HG03457 (cell line): ENCODE data around the gene SNX25.
"Not testable (repeated sequence)": the region's sequence is repeated elsewhere in the genome, so short reads cannot be mapped to it uniquely, and the experiment has no call there.

ENCODE experiments used
- ATAC-seq: cut with Tn5 transposase; IDR thresholded peaks from one replicate; pipeline ENCODE4 v1.9.1; 2021; ENCODE audit warnings: moderate number of reproducible peaks; ENCODE audit not compliant: unreplicated experiment

SNX25 gene

GRCh38 chr4:185204238-185204910, 5.0 kb upstream of the SNX25 start:
- no peak for ATAC-seq

GRCh38 chr4:185205073-185205472, 4.3 kb upstream of the SNX25 start:
- ATAC-seq = not testable (repeated sequence)

- no peak for ATAC-seq
Measured at GRCh38 chr4:185205697-185206342, 3.6 kb upstream of the SNX25 start.

GRCh38 chr4:185207466-185207865, 1.9 kb upstream of the SNX25 start:
- ATAC-seq = no peak

- ATAC-seq = peak; percentile 10
Measured at GRCh38 chr4:185209852-185210101, 379 bp downstream of the SNX25 start.

- ATAC-seq = peak; percentile 10
Measured at GRCh38 chr4:185210102-185210981, 944 bp downstream of the SNX25 start.

GRCh38 chr4:185211035-185211434, 1.6 kb downstream of the SNX25 start:
- no peak for ATAC-seq

GRCh38 chr4:185211641-185212040, 2.2 kb downstream of the SNX25 start:
- no peak for ATAC-seq

GRCh38 chr4:185212581-185212980, 3.2 kb downstream of the SNX25 start:
- no peak for ATAC-seq

GRCh38 chr4:185213877-185214276, 4.5 kb downstream of the SNX25 start:
- ATAC-seq = peak; percentile 46

- no peak for ATAC-seq
Measured at GRCh38 chr4:185215261-185215660, 5.9 kb downstream of the SNX25 start.

- ATAC-seq = no peak
Measured at GRCh38 chr4:185217408-185217975, 8.1 kb downstream of the SNX25 start.

GRCh38 chr4:185218312-185218711, 8.9 kb downstream of the SNX25 start:
- ATAC-seq = no peak

GRCh38 chr4:185219551-185220344, 10.3 kb downstream of the SNX25 start:
- peak; percentile 50 for ATAC-seq

- no peak for ATAC-seq
Measured at GRCh38 chr4:185221491-185221890, 12.1 kb downstream of the SNX25 start.

GRCh38 chr4:185221912-185222311, 12.5 kb downstream of the SNX25 start:
- no peak for ATAC-seq

GRCh38 chr4:185222598-185222997, 13.2 kb downstream of the SNX25 start:
- no peak for ATAC-seq

- no peak for ATAC-seq
Measured at GRCh38 chr4:185224597-185224996, 15.2 kb downstream of the SNX25 start.

GRCh38 chr4:185225940-185226339, 16.5 kb downstream of the SNX25 start:
- ATAC-seq = no peak

GRCh38 chr4:185227131-185227551, 17.7 kb downstream of the SNX25 start:
- no peak for ATAC-seq
